ENCODE measurements around the gene SCNN1A.

The SCNN1A gene

GRCh38 chr12:6384499-6385436 is 9.4 kb upstream of the SCNN1A start:
- no peak for DNase-seq (ENCODE audit: low read depth)

DNA sequence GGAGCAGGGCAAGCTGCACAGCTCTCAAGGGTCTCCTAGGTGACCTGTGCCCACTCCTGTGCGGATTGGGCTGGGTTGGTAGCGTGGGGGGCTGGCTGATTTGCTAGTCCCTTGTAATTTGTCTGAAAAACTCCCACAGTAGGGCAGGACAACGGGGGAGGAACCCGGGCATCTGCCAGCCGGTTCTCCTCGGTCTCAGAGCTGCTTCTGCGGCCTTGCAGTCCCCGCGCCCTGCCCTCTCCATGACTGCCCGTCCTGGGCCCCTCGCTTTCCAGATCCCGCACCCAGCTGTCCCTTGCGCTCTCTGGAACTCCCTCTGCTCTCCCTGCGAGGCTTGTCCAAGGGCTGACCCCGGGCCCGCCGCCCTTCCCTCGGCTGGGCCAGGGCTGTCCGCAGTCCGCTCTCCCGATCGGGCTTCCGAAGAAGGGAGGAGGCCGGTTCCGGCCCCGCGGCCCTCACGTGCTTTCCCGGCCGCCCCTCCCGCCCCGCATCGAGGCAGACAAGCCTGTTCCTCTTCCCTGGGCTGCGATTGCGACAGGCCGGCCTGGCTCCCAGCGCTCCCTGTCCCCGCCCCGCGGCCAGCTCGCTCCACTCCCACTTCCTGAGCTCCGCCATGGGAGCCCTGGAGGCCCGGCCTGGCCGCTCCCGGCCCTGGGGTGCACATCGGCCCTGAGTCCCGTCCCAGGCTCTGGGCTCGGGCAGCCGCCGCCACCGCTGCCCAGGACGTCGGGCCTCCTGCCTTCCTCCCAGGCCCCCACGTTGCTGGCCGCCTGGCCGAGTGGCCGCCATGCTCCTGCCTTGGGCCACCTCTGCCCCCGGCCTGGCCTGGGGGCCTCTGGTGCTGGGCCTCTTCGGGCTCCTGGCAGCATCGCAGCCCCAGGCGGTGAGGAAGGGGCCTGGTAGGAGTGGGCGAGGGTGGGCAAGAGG is 8.5 kb upstream of the SCNN1A start, which contains the start of gene LTBR:
LTBR (plus strand) TSS at position 591 of the 927 bp plus-strand sequence; CDS start at position 788, 197 bp downstream.
- DNase-seq (ENCODE audit: low read depth): peak; percentile 92

DNA sequence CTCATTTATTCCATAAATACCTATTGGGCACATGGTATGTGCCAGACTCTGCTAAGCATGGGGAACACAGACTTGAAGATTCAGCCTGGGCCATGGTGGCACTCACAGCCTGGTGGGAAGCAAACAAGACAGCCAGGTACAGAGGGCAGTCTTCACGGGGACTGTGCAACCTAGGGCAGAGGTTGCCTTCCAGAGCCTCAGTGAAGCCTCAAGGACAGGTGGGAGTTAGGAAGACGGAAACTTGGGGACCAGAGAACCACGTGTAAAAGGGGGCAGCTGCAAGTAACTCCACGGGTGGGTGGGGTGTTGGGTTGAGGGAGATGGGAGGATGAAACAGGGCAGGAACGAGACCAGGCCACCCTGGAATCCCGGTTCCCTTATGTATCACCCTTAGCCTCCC is 7.6 kb upstream of the SCNN1A start:
- DNase-seq (ENCODE audit: low read depth): no peak

DNA sequence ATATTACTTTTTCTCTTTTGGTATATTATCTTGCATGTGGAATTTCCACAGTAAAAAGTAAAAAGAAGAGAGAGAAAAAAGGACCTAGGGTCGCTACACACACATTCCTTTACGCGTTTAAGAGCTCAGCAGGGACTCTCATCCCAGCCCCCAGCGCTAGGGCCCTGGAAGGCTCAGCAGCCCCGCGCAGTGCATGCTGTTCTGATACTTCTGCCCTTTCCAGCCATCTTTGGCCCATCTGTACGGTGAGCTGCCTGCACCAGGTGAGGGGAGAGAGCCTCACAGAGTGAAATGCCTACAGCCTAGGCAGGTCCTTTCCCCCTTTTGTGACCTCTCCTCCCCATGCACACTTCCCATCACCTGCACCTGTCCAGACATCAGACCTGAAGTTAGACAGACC is 7.0 kb upstream of the SCNN1A start:
- DNase-seq (ENCODE audit: low read depth): no peak

DNA sequence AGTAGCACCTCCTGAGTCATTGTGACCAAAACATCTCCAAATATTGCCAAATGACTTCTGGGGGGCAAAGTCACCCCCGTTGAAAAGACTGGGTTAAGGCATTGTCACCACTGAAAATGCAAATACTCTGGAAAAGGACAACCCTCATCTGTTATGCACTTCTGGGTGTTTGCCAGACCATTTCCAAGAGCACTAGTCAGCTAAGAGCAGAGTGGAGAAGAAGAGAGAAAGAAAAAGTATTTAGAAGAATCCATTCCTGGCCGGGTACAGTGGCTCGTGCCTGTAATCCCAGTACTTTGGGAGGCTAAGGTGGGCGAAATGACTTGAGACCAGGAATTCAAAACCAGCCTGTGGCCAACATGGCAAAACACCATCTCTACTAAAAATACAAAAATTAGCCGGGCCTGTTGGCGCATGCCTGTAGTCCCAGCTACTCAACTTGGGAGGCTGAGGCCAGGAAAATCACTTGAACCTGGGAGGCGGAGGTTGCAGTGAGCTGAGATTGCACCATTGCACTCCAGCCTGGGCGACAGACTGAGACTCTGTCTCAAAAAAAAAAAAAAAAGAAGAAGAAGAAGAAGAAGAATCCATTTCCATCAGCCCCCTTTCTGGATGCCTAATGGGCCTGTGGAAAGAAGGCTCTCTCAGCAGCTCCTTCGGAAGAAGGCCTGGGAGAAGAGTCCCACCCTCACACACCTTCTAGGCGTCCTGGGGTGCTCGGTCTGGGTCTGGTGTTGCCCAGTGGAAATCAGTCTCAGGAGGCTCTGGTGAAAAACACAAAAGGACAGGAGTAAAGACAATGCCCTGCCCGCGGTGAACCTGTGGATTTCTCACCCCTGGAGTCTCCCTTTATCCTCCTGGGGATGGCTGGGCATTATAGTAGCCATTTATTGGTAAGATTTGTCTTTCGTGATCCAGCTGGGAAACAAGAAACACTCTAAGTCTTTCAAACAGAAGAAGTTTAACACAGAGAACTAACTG is 5.1 kb upstream of the SCNN1A start:
- DNase-seq (ENCODE audit: low read depth): peak; percentile 45

DNA sequence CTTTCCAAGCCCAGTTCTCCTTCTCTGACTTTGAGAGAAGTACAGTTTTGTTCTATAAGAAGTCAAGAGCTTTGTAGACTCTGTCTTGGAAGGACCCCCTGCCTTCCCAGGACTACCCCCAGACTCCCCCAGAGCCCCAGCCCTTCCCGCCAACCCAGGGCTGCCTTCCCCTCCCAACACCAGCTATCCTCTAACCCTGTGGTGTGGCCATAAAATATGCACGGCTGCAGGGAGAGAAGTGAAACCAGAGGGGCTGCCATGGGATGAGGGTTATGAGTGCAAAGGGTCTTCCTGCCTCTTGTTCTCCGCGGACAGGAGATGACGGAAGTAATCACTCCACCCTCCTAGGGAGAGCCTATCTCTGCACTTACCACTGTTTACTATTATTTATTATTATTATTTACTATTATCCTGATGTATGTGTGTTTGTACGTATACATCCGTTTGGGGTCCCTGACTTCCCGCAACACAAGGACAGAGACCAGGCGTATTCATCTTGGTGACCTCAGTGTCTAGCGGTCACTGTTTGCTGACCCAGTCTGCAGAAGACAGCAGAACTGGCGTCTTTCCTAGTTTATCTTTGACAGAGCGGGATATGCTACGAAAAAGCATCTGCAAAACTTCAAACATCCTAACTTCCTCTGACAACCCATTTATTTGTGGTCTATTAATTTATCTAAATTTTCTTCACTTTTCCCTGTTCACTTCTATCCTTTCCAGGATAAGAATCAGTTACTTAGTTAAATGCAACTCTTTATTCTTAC is 3.5 kb upstream of the SCNN1A start:
- DNase-seq (ENCODE audit: low read depth): no peak

DNA sequence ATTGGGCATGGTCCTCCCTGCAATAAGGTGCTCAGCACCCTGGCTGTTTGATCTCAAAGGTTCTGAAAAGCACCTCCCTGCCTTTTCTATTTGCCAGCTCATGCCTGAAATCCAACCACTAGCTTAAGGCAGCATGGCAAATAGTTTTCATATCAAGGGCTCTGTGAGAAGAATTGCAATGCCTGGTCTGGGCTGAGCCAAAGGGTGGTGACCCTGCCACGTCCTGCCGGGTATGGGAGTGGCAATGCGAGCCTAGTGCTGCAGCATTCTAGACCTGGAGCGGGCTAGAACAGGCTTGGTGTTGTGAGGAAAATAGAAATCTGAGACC is 2.3 kb upstream of the SCNN1A start:
- no peak for DNase-seq (ENCODE audit: low read depth)

- DNase-seq (ENCODE audit: low read depth): no peak
These were observed 1.7 kb upstream of the SCNN1A start for GRCh38 chr12:6376870-6377666.

- peak; percentile 61 for DNase-seq (ENCODE audit: low read depth)
These were observed 911 bp upstream of the SCNN1A start for GRCh38 chr12:6376079-6376869.

DNA sequence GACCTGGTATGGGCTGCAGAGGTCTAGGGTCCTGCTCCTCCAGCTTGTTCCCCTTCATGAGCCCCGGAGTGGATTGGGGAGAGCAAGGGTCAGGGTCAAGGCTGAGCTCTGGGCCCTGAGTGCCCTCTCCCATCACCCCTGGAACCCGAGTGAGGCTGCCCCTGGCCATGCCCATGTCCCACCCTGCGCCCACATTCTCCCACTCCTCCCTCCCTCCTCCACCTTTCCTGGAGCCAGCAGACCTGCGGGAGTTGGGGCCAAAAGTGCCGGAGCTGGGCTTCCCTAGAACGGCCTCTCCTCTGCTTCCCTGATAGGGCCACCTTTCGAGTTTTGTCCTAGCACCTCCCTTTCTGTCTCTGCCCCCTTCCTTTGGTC is 590 bp downstream of the SCNN1A start:
- no peak for DNase-seq (ENCODE audit: low read depth)

GRCh38 chr12:6374028-6374785 is 1.2 kb downstream of the SCNN1A start:
- no peak for DNase-seq (ENCODE audit: low read depth)

GRCh38 chr12:6373022-6373787 is 2.2 kb downstream of the SCNN1A start:
- no peak for DNase-seq (ENCODE audit: low read depth)

DNA sequence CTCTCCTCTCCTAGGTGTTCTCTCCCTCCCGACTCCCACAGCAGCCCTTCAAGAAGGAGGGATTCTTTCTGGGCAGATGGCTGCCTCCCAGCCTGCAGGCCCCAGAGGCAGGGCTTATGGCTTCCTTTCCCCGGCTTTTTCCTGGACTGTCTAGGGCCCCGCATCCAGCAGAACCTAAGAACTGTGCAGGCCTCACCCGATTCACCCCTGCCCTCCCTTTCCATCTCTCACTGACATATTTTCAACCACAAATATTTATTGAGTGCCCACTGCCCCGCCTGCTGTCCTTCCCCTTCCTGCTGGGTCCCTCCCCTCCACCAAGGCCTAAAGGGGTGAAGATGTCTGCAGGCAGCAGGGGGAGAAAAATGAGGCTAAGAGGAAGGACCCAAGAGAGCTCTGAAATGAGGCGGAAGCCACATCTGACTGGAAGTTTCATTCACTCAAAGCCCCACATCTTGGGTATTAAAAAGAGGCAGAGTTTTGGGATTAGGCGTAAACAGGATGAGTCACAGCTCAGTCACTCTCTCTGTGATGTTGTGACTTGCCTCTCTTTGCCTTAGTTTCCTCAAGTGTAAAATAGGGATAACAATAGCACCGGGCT is 2.9 kb downstream of the SCNN1A start:
- peak; percentile 81 for DNase-seq (ENCODE audit: low read depth)

DNA sequence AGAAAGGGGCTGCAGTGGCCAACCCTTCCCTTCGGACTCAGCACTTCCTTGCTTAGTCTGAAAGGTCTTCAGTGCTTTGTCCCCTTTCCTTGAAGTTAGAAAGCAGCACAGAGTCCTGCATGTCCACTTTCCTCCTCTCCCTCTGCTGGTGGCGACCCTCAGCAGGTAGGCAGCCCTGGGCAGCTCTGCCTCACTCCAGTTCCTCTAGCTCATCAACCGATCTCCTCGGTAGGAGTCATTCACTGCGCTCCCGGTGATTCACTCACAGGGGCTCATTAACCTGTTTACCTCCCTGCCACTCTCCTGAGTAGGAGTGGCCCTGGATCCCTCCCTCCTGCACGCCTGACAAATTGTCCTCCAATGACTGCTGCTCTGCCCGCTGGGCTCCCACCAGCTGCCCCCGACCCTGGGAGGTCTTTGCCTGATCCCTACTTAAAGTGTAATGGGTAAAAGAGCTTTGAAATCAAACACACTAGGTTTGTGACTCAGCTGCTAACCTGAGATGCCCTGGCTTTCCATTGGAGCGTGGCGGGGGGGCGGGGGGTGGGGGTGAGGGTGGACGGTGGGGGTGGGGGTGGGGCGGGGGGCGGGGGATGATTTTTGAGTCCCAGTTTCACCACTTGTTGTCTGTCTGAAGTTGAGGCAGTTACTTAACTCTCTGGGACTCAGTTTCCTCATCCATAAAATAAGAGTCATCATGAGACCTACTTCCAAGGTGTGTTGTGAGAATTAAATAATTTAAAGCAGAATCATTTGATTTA is 4.2 kb downstream of the SCNN1A start:
- no peak for DNase-seq (ENCODE audit: low read depth)

DNA sequence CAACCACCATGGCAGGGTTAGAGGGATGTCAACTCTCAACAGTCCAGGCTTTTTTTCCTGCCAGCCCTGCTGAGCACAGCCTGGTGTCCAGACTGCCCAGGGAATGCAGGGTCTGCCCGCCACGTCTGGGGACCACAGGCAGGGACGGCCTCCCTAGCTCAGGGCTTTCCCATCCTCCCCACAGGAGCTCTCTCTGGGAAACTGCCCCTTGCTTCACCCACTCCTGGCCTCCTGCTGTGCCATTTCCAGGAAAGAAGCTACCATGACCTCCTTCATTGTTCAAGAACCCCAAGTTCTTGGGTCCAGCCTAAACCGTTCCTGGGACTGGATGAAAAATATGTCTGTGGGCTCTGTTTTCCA is 4.8 kb downstream of the SCNN1A start:
- DNase-seq (ENCODE audit: low read depth): no peak

DNA sequence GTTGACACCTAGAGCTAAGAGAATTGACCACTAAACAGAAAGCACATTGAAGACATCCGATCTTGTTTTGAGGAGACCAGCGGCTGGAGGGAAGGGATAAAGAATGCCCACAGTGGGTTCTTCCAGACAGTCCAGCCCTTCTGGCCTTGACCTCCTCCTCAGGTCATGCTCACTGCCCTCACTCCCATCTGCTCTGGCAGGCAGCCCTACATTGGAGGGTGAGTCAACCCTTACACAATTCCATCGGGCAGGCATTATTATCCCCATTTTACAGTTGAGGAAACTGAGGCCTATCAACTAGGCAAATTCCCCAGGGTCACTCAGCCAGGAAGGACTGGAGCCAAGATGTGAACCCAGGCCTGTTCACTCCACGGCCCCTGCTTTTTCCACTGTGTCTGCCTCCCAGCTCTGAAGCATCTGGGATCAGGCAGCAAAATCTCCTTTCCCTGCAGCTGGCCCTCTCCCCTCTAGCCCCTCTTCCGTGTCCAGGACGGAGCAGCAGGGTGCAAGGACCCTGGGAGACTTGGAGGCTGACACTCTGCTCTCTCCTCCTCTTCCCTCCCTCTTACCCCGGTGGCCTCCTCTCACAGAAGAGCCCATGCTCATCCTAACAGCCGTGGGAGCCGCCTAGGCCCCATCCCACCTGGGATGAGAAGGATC is 5.3 kb downstream of the SCNN1A start:
- no peak for DNase-seq (ENCODE audit: low read depth)
